ENCODE measurements around the gene LDB3.

LDB3 gene

DNA sequence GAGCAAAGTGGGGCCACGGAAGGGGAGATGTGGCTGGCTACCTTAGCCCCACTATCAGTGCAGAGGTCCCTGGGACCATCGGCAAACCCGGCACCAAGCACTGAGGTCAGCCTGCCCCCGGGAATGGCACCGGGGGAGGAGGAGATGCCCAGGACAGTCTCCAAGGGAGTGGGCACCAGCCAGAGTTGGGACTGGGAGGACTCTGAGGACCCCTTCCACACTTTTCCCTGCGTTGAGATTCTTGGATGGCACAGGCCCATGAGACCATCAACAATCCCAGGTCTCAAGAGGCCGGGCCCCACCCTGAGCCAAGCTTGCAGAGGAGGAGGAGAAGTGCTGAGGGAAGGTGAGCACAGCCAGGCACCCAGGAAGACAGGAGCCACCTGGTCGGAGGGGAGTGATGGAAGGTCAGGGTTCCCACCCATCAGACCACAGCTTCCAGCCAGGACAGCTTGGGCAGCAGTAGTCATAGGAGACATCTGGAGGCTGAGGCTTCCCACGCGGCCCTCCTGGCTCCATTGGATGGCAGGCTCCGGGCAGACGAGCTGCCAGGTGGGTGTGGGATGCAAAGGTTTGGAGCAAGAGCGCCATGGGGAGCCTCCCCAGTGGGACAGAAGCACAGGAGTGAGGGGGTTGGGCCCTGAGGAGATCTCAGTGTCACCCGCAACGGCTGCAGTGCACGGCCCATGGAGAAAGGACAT is 16.5 kb upstream of the LDB3 start:
- DNase-seq (ENCODE audit: low spot score): no peak

DNA sequence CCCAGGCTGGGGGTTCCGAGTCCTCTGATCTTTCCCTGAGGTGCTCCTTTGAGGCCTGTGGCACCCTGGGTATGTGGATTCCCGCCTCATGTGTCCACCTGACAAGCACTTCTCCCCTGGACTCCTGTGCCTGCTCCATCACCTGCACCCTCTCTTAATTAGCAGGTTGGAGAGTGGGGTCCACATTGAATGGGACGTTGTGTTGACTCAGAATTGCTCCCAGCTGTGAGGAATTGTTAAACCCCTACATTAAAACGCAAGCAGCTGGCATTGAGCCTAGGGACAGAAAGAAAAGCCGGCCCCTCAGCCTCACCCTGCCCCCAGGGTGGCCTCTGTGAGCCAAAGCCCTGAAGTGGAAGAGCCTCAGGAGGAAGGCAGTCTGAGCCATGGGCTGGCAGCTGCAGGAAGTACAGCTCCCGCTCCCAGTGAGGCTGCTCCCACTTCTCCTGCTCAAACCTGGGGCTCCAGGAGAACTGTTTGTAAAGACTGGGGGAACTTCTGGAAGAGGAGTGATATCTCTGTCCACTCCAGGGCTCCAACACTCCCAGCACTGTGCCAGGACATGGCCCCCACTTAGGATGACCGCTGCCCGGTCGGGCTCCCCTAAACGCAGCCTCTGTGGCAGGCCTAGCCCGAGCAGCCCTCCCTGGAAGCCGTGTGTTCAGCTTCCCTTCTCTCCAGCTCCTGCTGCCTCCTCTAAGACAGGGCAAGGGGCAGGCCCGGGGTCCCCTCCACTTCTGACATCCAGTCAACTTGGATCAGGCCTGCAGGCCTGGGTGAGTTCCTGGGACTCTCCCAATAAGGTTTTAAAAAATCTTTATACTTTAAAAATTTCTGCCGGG is 15.7 kb upstream of the LDB3 start:
- no peak for DNase-seq (ENCODE audit: low spot score)

DNA sequence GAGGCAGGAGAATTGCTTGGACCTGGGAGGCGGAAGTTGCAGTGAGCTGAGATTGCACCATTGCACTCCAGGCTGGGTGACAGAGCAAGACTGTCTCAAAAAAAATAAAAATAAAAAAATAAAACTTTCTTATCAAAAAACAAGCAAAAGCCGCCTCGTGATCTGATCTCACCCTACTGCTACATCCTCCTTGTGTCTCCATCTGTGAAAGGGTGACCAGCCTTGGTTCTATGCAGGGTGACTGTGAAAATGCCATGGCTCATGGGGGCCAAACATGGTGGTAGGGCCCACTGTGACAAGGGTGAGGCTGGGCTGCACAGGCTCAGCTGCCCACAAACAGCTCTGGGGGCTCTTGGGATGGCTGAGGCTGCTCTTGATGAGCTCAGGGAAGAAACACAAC is 14.9 kb upstream of the LDB3 start:
- no peak for DNase-seq (ENCODE audit: low spot score)

DNA sequence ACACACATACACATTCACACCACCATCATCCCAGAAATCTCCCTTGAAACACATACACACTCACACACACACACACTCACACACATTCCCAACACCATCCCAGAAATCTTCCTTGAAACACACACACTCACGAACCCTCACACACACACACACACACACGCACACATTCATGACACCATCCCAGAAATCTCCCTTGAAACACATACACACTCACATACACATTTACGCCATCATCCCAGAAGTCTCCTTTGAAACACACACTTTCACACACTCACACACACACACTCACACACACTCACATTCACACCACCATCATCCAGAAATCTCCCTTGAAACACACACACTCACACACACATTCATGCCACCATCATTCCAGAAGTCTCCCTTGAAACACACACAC is 14.3 kb upstream of the LDB3 start:
- DNase-seq (ENCODE audit: low spot score): no peak

DNA sequence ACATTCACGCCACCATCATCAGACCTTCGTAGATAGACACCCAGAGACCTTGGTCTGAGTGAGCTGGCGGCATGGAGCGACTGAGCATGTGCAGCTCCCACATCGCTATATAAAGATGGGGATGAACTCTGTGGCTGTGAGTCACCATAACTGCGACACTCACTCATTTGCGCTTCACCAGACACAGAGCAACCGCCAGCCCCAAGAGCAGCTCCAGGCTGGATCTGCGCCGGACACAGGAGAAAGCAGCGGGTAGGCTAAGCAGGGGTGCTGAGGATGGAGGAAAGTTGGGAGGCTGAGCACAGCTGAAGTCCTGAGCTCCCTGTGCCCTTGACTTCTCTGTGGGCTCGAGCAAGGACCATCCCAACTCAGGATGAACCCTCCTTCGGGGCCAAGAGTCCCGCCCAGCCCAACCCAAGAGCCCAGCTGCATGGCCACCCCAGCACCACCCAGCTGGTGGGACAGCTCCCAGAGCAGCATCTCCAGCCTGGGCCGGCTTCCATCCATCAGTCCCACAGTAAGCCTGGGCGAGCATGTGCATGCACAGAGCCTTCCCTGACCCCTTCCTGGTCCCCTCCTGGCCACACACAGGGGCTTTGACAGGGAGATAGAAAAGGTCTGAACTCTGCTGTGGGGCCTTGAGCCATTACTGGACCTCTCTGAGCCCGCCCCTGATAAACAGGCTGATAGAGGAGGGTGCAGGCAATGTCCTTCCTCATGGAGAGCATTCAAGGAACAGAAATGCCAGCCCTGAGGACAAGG is 13.7 kb upstream of the LDB3 start, which contains the start of gene OPN4:
OPN4 (plus strand) TSS at position 137 of the 762 bp plus-strand sequence; CDS start at position 374, 237 bp downstream.
- no peak for DNase-seq (ENCODE audit: low spot score)

DNA sequence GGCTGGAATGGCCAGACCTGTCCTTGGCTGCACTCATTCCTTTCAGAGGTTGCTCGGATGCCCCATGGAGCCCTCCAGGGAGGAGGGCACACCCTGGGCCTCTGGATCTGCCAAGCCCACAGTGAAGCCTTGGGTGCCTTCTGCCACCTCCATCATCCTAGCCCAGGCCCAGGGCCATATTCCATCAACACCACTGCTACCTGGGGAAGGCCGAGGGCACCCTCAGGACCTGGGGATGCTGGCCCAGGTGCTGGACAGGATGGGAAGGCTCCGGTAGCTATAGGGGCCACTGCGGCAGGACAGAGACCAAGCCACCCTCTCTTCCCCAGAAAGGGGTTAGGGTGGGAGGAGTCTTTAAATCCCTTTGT is 13.2 kb upstream of the LDB3 start:
- DNase-seq (ENCODE audit: low spot score): no peak

DNA sequence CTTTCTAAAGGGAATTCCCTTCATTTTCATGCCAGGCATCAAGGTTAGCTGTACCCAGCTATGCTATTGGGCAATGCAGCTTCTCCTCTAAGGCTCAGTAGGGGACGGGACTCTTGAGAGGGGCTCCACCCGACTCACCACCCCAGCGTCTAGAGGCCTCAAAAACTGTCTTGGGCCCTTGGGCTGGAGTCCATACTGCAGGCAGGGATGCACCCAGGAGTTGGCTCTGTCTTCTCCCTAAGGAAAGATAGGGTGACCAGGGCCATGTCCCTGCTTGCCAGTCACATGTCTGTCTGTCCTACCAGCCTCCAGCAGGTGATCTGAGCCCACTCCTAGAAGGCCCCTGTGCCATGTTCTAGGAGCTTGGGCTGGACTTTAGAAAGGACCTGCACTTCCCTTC is 12.7 kb upstream of the LDB3 start:
- DNase-seq (ENCODE audit: low spot score): no peak

DNA sequence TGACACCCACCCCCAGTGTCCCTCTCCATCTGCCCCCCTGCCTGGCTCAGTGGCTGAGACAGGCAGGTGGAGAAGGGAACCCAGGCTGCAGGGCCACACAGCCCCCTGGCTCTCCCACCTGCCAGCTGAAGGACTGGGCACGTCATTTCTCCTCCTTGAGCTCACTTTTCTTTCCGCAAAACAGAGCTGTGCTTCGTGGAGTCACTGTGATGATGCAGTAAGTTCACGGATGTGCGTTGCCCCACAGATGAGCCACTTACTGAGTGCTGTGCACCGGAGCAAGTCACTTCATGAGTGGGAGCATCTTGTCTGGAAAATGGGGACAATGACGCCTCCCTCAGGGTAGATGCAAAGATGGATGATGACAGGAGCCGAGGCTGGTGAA is 11.3 kb upstream of the LDB3 start:
- DNase-seq (ENCODE audit: low spot score): no peak

DNA sequence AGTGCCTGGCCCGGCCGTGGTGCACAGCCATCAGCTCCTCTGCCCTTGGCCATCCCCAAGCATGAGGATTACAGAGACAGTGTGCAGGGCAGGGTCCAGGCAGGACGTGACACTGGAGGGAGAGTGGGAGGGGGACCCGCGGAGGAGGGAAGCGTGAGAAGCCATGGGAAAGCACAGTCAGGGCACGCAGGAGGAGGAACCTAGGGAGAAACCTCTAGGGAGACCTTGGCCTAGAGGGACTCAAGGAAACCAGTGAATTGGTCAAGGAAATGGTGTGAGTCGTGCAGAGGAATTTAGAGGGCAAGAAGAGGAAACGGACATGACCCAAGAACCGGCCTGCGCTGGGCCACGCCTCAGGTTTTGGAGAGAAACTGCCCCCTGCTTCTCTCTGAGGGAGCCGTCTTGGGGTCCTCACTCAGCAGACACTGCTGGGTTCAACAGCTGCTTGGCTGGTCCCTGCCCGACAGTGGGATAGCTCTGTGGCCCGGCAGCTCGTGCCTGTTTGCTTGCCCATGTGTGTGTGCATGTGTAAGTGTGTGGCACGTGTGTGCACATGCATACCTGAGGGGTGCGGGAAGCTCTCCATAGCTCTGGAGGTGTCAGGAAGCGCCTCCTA is 10.8 kb upstream of the LDB3 start:
- no peak for DNase-seq (ENCODE audit: low spot score)

DNA sequence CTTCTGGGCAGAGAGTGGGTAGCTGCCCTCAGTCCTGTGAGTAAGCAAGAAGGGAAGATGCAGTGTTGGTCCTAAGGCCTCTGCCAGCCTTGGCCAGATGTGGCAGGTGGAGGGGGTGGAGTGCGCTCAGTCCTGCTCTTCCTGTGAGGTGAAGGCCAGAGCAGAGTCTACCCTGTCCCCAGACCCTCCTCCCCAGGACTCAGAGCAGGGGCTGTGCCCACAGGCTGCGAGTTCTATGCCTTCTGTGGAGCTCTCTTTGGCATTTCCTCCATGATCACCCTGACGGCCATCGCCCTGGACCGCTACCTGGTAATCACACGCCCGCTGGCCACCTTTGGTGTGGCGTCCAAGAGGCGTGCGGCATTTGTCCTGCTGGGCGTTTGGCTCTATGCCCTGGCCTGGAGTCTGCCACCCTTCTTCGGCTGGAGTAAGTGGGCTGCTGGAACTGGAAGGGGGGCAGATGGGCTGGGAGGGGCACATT is 10.0 kb upstream of the LDB3 start:
- DNase-seq (ENCODE audit: low spot score): no peak

DNA sequence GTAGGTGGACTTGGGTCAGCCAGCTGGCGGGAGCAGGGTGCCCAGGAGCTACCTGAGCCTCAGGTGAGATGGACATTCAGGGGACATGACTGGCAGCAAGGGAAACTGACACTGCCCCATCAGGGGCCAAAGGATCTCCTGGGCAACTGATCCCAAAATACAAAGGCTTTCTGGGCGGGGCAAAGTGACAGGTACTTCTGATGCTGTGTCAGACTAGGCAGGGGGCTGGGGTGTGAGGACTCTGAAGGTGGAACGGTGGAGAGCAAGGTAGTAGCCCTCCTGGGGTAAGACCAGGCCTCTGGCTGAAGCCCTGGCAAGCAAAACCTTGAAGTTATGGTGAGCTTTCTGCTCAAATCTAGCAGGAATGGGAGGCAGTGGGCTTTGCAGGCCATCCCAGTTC is 9.6 kb upstream of the LDB3 start:
- DNase-seq (ENCODE audit: low spot score): no peak

DNA sequence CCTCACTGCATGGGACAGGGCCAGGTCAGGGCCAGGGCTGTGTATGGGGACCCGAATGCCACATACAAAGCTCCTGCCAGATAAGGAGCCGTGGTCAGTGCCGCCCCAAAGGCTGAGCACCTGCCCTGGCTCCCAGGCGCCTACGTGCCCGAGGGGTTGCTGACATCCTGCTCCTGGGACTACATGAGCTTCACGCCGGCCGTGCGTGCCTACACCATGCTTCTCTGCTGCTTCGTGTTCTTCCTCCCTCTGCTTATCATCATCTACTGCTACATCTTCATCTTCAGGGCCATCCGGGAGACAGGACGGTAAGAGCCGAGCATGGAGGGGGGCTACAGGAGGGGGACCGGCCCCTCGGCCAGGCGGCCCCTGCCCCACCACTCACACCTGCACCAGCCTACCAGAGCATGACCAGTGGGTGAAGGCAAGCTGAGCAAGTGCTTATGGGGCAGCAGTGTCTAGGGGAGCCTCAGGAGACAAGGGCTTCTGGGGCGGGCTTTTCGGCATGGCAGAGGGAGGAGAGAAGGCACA is 9.1 kb upstream of the LDB3 start:
- no peak for DNase-seq (ENCODE audit: low spot score)

DNA sequence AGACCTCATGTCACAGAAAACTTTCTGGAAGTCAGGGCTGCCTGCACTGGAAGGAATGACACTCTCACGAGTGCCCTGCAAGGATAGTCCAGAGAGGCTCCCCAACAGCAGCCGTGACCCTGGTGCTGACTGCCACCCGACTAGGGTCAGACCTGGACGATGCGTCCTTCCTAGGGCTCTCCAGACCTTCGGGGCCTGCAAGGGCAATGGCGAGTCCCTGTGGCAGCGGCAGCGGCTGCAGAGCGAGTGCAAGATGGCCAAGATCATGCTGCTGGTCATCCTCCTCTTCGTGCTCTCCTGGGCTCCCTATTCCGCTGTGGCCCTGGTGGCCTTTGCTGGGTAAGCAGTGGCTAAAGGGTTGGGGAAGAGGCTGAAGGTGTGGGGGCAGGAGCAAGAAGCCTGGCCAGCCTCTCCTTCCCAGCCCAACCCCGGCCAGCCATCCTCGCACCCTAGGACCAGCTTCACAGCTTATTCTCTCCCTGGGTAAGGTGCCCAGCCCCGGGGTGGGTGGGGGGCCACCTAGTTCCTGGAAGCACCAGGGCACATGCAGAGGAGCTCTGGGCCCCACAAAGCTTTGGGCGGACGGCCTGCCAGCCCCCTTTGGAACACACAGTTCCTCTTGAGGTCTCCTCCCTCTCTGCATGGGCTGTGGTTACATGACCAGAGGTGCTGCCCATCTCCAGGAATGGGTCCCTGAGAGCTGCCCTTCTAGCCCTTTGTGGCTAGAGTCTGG is 8.4 kb upstream of the LDB3 start:
- DNase-seq (ENCODE audit: low spot score): no peak

DNA sequence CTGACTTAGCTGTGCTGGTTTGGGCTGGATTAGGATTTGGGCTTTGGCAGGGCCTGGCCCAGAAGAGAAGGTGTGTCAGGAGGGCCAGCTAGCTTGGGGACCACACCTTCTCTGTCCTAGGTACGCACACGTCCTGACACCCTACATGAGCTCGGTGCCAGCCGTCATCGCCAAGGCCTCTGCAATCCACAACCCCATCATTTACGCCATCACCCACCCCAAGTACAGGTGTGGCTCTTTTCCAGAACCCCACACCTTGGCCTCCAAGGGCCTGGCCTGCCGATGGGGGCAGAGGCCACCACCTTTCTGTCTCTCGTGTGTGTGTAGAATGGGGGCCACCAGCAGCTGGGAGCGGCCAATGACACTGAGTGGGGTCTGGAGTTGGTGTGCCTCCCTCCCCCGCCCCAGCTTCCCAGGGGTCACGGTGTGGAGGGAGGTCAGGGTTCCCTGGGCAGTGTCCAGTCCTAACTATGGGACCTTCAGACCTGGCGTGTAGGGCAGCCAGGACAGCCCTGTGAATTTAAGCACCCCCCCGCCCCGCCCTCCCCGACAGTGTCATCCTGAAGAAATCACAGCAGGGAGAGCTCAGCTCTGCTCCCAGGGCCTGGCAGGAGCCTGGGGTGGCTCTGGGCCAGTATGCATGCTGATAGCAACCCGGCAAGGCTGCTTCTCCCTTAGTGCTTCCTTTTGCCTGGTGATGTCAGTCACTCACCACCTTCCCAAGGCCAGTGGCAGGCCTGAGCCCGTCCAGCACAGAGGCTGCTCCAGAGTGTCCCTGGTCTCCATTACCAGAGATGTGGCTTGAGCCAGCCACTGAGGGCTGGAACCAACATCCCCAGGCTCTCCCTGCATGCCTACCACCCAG is 6.9 kb upstream of the LDB3 start:
- DNase-seq (ENCODE audit: low spot score): no peak

DNA sequence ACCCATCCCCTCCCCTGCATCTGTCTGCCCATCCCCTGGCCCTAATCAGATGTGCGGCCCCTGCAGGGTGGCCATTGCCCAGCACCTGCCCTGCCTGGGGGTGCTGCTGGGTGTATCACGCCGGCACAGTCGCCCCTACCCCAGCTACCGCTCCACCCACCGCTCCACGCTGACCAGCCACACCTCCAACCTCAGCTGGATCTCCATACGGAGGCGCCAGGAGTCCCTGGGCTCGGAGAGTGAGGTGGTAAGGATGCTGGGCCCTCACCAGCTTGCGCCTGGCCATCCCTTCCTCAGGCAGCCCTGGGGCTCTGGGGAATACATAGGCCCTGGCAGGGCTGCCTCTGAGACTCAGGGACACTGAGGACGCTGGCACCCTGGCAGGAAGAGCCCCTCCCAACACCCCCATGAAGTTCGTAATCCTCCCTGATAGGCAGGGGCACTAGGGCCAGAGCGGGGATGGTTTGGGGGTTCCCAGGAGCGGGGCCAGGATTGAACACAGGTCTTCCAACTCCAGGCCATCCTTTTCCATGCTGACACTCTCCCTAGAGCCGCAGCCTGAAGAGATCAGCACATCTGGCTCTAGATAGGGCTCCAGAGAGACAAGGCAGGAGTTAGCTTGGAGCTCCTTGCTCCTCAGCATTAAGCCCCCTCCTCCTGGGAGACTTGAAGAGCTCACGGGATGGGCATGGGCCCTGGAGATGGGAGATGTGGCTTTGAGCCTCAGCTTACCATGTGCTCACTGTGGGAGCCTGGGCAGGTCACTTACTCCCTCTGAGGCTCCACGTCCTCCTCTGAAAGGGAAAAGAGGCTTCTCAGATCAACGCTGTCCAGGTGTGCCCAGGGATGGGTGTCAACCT is 5.9 kb upstream of the LDB3 start:
- DNase-seq (ENCODE audit: low spot score): no peak

DNA sequence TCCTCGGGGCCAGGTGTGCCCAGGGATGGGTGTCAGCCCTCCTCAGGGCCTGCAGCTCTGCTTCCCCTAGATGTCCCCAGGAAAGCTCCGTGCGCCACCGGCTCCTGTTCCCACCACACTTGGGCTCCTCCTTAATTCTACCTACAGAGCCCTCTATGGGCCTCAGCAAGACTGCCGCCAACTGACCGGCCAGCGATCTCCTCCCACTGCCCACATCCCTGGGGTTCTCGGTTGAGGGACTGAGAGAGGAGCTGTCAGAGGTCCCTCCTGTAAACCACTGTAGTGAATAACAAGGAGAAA is 5.3 kb upstream of the LDB3 start:
- DNase-seq (ENCODE audit: low spot score): no peak

DNA sequence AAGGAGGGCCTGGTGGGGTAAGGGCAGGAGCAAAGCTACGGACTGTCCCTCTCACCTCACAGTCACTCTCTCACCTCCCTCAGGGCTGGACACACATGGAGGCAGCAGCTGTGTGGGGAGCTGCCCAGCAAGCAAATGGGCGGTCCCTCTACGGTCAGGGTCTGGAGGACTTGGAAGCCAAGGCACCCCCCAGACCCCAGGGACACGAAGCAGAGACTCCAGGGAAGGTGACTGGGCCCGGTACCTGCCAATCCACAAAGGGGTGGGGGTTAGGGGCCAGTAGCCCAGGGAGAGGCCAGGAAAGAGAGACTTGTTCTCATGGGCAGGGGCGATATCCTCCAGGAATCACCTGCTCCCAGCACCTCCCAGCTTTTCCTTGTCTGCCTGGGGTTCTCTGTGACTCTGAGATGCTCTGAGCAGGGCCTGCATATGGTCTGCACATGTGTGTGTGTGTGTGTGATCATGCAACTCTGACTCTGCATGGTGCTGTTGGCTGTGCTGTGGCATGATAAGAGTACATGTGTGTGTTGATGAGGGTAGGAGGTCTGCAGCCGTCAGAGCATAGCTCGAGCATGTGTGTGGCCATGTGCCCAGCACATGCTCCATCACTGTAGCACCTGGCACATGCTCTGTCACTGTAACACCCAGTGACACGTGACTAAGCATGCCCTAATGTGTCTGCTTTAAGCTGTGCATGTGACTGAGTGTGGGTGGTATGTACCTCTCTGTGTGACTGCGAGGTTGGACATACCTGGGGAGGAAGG is 4.6 kb upstream of the LDB3 start:
- DNase-seq (ENCODE audit: low spot score): no peak

DNA sequence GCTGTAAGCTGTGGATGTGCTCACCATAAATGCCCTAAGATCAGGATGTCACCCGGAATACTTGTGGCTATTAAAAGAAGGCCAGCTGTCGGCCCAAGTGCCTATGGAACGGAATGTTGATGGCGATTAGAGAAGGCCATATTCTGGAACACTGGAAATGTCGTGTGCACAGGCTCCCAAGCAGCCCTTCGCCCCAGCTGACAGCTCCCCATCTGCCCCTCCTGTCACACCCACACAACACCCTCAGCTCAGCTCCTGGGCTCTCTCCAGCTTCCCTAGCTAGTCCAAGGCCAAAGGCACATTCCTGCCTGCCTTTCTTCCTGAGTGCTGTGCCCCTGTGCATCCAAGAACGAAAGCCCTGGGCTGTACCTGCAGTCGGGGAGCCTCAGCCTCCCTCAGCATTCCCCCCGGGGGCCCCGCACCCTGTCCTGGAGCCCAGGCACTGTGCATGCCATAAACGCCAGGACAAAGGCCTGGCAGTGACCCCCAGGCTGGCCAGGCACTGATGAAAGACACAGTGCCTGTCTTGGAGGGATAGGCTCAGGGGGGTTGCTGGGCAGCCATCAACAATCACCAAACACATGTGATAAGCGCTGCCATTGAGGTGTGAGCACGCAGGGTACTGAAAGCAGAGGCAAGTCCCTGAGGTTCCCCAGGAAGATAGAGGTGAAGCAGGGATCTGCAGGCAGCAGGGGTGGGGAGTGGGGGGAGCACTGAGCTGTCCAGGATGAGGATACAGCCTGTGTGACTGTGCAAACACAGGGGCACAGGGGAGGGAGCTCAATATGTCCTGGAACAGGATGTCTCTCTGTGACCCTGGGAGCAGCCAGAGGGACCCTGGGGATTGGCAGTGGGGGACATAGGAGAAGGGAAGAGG is 3.7 kb upstream of the LDB3 start:
- no peak for DNase-seq (ENCODE audit: low spot score)
